ENCODE measurements around the gene TCEA2. TPM values are rescaled to one million over a fixed set of nuclear protein-coding genes. Genes with fewer than 3 reads are reported as not detected.

TCEA2 gene
- total and polyA plus RNA-seq, 2 of the 13 experiments (the other 11 are each of a cell fraction or from before 2014, with no cell fraction given) = 28.1 to 33.7 TPM

DNA sequence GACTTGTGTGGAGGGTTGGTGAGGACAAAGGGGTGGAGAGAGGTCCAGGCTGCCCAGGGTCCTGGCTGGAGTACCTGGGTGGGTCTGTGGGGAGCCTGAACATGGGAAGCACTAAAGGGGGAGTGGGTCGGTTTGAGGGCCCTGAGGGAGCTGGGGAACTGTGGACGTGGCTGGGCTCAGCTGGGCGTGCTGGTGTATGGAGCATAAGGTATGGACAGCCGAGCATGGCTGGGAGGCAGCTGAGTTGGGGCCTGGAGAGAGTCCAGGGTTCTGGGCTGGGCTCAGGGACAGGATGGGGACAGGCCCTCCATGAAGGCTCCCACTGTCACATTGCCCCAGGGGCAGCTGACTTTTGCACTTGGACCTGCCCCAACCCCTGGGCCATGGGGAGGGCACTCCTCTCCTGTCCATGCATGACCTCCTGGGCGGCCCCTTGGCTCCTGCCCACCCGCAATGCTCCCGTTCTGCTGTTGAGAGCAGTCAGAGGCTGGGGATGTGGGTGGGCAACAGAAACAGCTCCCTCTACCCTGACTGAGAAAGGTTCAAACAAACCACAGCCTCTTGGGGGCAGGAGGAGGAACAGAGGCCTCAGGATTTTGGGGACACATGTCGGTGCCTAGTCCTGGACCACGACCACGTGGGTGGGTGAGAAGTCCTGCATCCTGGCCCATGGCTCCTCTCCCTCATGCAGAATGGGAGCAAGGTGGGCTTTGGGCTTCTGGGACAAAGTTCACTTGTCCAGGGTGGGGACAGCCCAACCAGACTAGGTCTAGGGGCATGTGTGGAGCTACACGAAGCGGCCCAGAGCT, 22.6 kb upstream of the TCEA2 start (continued):
- TF ChIP-seq TSC22D2 (CRISPR knock-in tag; IDR thresholded peaks at IDR 0.05; ENCODE audit: borderline replicate concordance) = 0 out of 2 replicates have a peak, but pooled peaks have one; percentile 2
- no peak for TF ChIP-seq CBX1 (IDR thresholded peaks at IDR 0.05; ENCODE audit: low read depth)
- TF ChIP-seq PCBP2 (optimal IDR thresholded peaks at IDR 0.05; ENCODE audit: low read depth, low read length, poor library complexity, severe bottlenecking) = no peak
- TF ChIP-seq, protein P1, sequence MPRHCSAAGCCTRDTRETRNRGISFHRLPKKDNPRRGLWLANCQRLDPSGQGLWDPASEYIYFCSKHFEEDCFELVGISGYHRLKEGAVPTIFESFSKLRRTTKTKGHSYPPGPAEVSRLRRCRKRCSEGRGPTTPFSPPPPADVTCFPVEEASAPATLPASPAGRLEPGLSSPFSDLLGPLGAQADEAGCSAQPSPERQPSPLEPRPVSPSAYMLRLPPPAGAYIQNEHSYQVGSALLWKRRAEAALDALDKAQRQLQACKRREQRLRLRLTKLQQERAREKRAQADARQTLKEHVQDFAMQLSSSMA (CRISPR knock-in tag; IDR thresholded peaks at IDR 0.05) = 0 out of 2 replicates have a peak, but pooled peaks have one; percentile 54
- no peak for TF ChIP-seq ZNF567 (CRISPR knock-in tag; IDR thresholded peaks at IDR 0.05; ENCODE audit: borderline replicate concordance)
- TF ChIP-seq MATR3 (CRISPR knock-in tag; IDR thresholded peaks at IDR 0.05) = no peak
- TF ChIP-seq ZMYM2 (CRISPR knock-in tag; IDR thresholded peaks at IDR 0.05) = peak; percentile 23; the same call in 1 of the 2 replicates
- TF ChIP-seq KDM2A (CRISPR knock-in tag; IDR thresholded peaks at IDR 0.05; ENCODE audit: borderline replicate concordance, low read depth) = peak; percentile 63
- peak; percentile 23; the same call in 1 of the 2 replicates for TF ChIP-seq SIX4 (CRISPR knock-in tag; IDR thresholded peaks at IDR 0.05)
- no peak for TF ChIP-seq ZNF75D (CRISPR knock-in tag; IDR thresholded peaks at IDR 0.05; ENCODE audit: borderline replicate concordance)
- 0 out of 4 replicates have a peak, but pooled peaks of 1 of the 2 experiments have one; percentile 19 for TF ChIP-seq NR2F1 (CRISPR knock-in tag; IDR thresholded peaks at IDR 0.05)
- TF ChIP-seq, protein P2, sequence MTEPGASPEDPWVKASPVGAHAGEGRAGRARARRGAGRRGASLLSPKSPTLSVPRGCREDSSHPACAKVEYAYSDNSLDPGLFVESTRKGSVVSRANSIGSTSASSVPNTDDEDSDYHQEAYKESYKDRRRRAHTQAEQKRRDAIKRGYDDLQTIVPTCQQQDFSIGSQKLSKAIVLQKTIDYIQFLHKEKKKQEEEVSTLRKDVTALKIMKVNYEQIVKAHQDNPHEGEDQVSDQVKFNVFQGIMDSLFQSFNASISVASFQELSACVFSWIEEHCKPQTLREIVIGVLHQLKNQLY (CRISPR knock-in tag; IDR thresholded peaks at IDR 0.05) = no peak
- TF ChIP-seq, protein P3, sequence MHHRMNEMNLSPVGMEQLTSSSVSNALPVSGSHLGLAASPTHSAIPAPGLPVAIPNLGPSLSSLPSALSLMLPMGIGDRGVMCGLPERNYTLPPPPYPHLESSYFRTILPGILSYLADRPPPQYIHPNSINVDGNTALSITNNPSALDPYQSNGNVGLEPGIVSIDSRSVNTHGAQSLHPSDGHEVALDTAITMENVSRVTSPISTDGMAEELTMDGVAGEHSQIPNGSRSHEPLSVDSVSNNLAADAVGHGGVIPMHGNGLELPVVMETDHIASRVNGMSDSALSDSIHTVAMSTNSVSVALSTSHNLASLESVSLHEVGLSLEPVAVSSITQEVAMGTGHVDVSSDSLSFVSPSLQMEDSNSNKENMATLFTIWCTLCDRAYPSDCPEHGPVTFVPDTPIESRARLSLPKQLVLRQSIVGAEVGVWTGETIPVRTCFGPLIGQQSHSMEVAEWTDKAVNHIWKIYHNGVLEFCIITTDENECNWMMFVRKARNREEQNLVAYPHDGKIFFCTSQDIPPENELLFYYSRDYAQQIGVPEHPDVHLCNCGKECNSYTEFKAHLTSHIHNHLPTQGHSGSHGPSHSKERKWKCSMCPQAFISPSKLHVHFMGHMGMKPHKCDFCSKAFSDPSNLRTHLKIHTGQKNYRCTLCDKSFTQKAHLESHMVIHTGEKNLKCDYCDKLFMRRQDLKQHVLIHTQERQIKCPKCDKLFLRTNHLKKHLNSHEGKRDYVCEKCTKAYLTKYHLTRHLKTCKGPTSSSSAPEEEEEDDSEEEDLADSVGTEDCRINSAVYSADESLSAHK (CRISPR knock-in tag; IDR thresholded peaks at IDR 0.05; ENCODE audit: borderline replicate concordance) = no peak
- TF ChIP-seq MEIS1 (CRISPR knock-in tag; IDR thresholded peaks at IDR 0.05; ENCODE audit: borderline replicate concordance) = no peak
- no peak for TF ChIP-seq TMF1 (CRISPR knock-in tag; IDR thresholded peaks at IDR 0.05; ENCODE audit: low read depth)
- TF ChIP-seq MXI1 (IDR thresholded peaks at IDR 0.05; ENCODE audit: borderline replicate concordance, low read depth, low read length) = 0 out of 3 replicates have a peak, but pooled peaks have one; percentile 33
- peak; percentile 3 to 14; a peak in 1 of 4 replicates for TF ChIP-seq HMGXB4 (CRISPR knock-in tag; IDR thresholded peaks at IDR 0.05; ENCODE audit: borderline replicate concordance in 1 of 2, low read depth in 1 of 2)
- no peak for TF ChIP-seq MYPOP (CRISPR knock-in tag; IDR thresholded peaks at IDR 0.05)
- TF ChIP-seq ZNF782 (CRISPR knock-in tag; IDR thresholded peaks at IDR 0.05; ENCODE audit: borderline replicate concordance) = no peak
- TF ChIP-seq, protein P4, sequence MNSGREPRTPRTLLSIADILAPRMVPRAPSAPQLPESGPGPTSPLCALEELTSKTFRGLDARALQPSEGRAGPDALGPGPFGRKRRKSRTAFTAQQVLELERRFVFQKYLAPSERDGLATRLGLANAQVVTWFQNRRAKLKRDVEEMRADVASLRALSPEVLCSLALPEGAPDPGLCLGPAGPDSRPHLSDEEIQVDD (CRISPR knock-in tag; IDR thresholded peaks at IDR 0.05; ENCODE audit: borderline replicate concordance) = peak; percentile 72; the same call in 1 of the 2 replicates
